ENCODE measurements around the gene RYR3.

The RYR3 gene

DNA sequence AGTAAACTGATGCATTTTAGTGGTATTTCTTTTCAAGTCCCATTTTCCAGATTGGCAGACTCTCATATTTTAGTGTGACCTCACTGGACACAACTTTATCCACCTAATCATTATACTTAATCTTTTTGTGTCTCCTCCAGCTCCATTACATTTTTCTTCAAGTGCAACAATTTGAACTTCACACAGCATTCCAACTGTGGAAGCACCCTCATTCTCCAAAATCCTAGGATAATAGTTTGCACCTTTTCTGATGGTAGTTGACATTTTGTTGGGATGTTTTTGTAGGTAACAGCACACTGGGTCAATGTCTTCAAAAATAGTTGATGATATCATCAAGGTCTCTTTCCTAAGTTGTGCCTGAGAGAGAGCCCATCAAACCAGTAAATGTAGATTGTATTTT, 123.1 kb downstream of the RYR3 start:
- TF ChIP-seq, protein P1, sequence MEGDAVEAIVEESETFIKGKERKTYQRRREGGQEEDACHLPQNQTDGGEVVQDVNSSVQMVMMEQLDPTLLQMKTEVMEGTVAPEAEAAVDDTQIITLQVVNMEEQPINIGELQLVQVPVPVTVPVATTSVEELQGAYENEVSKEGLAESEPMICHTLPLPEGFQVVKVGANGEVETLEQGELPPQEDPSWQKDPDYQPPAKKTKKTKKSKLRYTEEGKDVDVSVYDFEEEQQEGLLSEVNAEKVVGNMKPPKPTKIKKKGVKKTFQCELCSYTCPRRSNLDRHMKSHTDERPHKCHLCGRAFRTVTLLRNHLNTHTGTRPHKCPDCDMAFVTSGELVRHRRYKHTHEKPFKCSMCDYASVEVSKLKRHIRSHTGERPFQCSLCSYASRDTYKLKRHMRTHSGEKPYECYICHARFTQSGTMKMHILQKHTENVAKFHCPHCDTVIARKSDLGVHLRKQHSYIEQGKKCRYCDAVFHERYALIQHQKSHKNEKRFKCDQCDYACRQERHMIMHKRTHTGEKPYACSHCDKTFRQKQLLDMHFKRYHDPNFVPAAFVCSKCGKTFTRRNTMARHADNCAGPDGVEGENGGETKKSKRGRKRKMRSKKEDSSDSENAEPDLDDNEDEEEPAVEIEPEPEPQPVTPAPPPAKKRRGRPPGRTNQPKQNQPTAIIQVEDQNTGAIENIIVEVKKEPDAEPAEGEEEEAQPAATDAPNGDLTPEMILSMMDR (IDR thresholded peaks at IDR 0.05; ENCODE audit: insufficient read depth, low read length, missing control alignments): no peak
- ChIA-PET CTCF (no interaction called here), POLR2A (no interaction called here)
- H3K4me3 ChIP-seq (ENCODE audit: low read depth, low read length): no peak overlapping the region
- no peak for DNase-seq (ENCODE audit: low read depth, low spot score)

DNA sequence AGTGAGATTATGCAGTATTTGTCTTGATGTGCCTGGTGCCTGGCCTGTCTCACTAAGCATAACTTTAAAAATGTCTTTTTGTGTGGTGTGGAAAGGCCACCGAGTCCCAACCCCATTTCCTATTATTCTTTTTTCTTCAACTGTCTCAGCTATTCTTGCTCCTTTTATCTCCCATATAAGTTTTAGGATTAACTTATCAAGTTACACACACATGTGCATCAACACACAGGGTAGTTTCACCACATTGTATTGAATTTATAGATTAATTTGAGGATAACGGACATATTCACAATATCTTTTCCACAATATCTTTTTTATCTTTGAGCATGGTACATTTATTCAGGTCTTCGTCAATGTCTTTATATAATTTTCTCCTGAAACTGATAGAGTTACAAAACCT, 127.6 kb downstream of the RYR3 start:
- H3K4me3 ChIP-seq (ENCODE audit: low read depth, low read length): no peak overlapping the region
- ChIA-PET CTCF (no interaction called here), POLR2A (no interaction called here)
- TF ChIP-seq, protein P1 (IDR thresholded peaks at IDR 0.05; ENCODE audit: insufficient read depth, low read length, missing control alignments): no peak
- no peak for DNase-seq (ENCODE audit: low read depth, low spot score)

DNA sequence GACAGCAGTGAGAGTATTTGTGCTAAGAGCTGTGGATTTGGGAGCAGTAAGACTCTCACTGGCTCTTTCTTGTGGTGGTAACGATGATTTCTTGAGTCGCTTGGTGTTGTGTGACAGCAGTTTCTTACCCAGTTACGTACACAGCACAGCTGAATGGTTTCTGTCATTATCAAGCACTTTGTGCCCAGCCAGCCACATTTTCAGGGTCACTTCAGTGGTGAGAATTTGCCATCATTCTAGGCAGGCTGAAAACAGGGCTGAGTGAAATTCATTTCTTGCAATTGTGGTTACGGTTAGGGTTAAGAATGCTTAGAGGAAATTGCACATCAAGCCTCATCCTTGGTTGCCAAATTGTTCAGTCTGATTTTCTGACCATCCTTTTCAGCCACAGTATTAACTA, 130.1 kb downstream of the RYR3 start:
- POLR2A ChIA-PET: no interaction called here
- CTCF ChIA-PET: no interaction called here
- H3K4me3 ChIP-seq (ENCODE audit: low read depth, low read length): no peak overlapping the region
- DNase-seq (ENCODE audit: low read depth, low spot score): no peak
- TF ChIP-seq, protein P1 (IDR thresholded peaks at IDR 0.05; ENCODE audit: insufficient read depth, low read length, missing control alignments): no peak

DNA sequence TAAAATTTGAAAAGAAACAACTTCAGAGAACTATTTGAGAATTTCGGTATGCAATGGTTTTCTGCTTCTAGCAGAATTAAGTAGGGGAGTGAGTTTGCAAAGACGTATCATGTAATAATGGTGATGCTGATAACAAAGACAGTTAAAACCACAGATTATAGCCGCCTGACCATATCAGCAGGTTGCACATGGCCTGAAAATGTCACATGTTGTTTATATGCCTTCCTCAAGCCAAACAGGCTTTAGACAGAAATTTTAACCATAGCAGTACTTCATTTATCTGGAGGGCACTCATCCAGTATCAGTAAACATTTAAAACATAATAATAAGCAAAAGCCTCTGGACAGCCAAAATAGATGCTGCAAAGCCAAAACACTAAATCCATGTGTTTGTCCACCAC, 131.7 kb downstream of the RYR3 start:
- POLR2A ChIA-PET: no interaction called here
- TF ChIP-seq, protein P1 (IDR thresholded peaks at IDR 0.05; ENCODE audit: insufficient read depth, low read length, missing control alignments): no peak
- DNase-seq (ENCODE audit: low read depth, low spot score): no peak
- no peak overlapping the region for H3K4me3 ChIP-seq (ENCODE audit: low read depth, low read length)
- CTCF ChIA-PET: no interaction called here

DNA sequence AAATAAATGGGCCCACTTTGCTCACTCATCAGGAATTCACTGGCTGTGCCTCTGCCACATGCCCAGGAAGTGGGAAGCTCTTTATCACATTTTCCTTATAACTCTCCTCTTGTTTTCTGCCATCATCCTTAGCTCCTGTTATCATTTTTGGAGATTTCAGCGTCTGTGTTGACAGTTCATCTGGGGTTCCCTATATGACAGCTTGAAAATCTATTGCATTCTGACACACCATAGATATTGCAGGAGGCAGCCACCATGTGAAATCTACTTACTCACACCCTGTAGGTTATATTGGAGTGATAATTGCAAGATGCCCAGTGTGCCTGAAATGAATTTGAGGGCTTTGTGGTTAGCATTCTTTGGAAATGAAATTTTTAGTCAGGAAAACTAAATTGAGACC, 132.9 kb downstream of the RYR3 start:
- CTCF ChIA-PET: no interaction called here
- no peak overlapping the region for H3K4me3 ChIP-seq (ENCODE audit: low read depth, low read length)
- POLR2A ChIA-PET: no interaction called here
- TF ChIP-seq, protein P1 (IDR thresholded peaks at IDR 0.05; ENCODE audit: insufficient read depth, low read length, missing control alignments): no peak
- DNase-seq (ENCODE audit: low read depth, low spot score): no peak

DNA sequence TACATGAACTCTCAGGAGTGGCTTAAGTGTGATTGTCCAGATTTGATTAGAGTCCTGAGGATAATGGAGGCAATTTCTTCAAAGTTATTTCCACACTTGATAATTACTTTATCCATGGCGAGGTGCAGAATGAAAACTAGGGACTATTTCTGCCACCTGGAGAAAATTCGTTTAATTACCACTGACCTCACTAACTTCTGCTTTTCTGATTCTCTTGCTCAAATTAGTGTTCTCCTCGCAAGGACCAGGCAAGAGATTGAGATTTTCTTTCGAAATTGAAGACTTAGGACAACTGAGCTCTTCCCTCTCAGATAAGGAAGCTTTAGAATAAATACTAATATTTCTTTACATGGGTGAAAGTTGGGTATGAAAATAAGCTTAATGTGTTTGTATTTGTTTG, 135.2 kb downstream of the RYR3 start:
- CTCF ChIA-PET: no interaction called here
- H3K4me3 ChIP-seq (ENCODE audit: low read depth, low read length): no peak overlapping the region
- DNase-seq (ENCODE audit: low read depth, low spot score): no peak
- POLR2A ChIA-PET: no interaction called here
- TF ChIP-seq, protein P1 (IDR thresholded peaks at IDR 0.05; ENCODE audit: insufficient read depth, low read length, missing control alignments): no peak
